IPS-18a (cell line): ENCODE results near the gene CADPS.

ENCODE experiments used
- H3K27ac ChIP-seq: one replicate; pipeline ENCODE4 v1.5.1; 2013; ENCODE audit warnings: low read length
- H3K27me3 ChIP-seq: one replicate; pipeline ENCODE4 v1.6.1; 2013; ENCODE audit warnings: mild to moderate bottlenecking, low read length; ENCODE audit not compliant: control insufficient read depth, insufficient read depth
- H3K36me3 ChIP-seq: one replicate; pipeline ENCODE4 v1.6.1; 2013; ENCODE audit warnings: low read depth, low read length; ENCODE audit not compliant: control insufficient read depth
- H3K4me1 ChIP-seq: one replicate; pipeline ENCODE4 v1.6.1; 2013; ENCODE audit warnings: low read depth, low read length; ENCODE audit not compliant: control insufficient read depth
- H3K4me3 ChIP-seq: one replicate; pipeline ENCODE4 v1.5.1; 2013; ENCODE audit warnings: low read length
- H3K9ac ChIP-seq: one replicate; pipeline ENCODE4 v1.6.1; 2013; ENCODE audit warnings: mild to moderate bottlenecking, low read length, moderate library complexity
- H3K9me3 ChIP-seq: one replicate; pipeline ENCODE4 v1.6.1; 2013; ENCODE audit warnings: low read depth, low read length; ENCODE audit not compliant: control insufficient read depth

The CADPS gene

DNA sequence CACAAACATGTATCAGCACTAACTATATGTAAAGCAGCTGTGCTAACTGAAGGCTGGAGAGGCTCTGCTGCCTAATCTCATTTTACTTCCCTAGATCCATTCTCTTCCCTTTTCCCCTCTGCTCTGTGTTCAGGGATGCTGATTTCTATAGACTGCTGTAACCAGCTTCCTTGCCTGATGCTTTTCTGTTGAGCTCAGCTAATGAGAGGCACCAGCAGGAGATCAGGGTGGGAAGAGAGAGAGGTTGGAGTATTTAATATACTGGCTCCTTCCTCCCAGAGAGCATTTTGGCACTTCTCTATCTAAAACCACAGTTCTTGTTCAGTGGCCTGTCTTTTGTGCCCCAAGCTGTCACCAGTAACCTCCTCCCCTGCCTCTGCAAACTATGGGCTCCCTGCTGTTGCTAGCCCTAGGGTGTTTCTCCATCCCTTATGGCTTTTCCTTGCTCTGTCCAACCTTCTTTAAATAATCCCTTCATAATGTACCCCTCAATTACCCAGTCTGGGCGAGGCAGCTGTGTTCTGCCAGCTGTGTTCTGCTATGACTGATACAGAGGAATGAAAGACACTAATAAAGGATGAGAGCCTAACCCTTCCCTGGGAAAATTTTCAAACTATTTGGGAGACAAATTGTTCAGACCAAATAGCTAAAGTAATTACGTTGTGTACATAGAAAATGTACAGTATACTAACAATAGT is 69.5 kb downstream of the CADPS start:
- peaks cover 7% of the 10 kb centered on the region for H3K4me1 ChIP-seq
- H3K4me3 ChIP-seq = no peak overlapping the region
- no peaks in the 10 kb centered on the region for H3K9me3 ChIP-seq
- no peak overlapping the region for H3K9ac ChIP-seq
- no peak overlapping the region for H3K27ac ChIP-seq
- H3K36me3 ChIP-seq = no peaks in the 10 kb centered on the region
- H3K27me3 ChIP-seq = no peaks in the 10 kb centered on the region

GRCh38 chr3:62805106-62805505 is 70.1 kb downstream of the CADPS start:
- Histone ChIP-seq H3K9me3 (no peaks in the 10 kb centered on the region), H3K9ac (no peak overlapping the region), H3K27ac (no peak overlapping the region), H3K4me1 (peaks cover 7% of the 10 kb centered on the region), H3K36me3 (no peaks in the 10 kb centered on the region), H3K4me3 (no peak overlapping the region), H3K27me3 (no peaks in the 10 kb centered on the region)

DNA sequence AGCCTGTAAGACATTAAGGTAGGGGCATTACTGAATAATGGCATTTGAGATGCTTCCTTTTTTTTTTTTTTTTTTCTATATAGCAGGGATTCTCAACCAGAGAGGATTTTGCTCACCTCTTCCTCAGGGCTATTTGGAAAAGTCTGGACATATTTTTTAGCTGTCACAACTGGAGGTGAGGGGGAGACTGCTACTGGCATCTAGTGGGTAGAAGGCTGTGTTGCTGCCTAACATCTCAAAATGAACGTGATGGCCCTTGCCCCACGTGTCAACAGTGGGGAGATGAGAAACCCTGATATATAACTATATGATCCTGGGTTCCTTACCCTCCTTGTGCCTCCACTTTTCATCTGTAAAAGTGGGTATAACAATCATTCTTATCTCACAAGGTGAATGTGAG is 71.9 kb downstream of the CADPS start:
- no peaks in the 10 kb centered on the region for H3K27me3 ChIP-seq
- H3K36me3 ChIP-seq = no peaks in the 10 kb centered on the region
- no peak overlapping the region for H3K27ac ChIP-seq
- no peak overlapping the region for H3K9ac ChIP-seq
- H3K4me1 ChIP-seq = peaks cover 7% of the 10 kb centered on the region
- H3K9me3 ChIP-seq = no peaks in the 10 kb centered on the region
- H3K4me3 ChIP-seq = no peak overlapping the region

- no peaks in the 10 kb centered on the region for H3K9me3 ChIP-seq
- peaks cover 8% of the 10 kb centered on the region for H3K4me1 ChIP-seq
- H3K36me3 ChIP-seq = no peaks in the 10 kb centered on the region
- no peaks in the 10 kb centered on the region for H3K27me3 ChIP-seq
- no peak overlapping the region for H3K27ac ChIP-seq
- H3K9ac ChIP-seq = no peak overlapping the region
- no peak overlapping the region for H3K4me3 ChIP-seq
Measured at GRCh38 chr3:62798000-62798399, 77.2 kb downstream of the CADPS start.

DNA sequence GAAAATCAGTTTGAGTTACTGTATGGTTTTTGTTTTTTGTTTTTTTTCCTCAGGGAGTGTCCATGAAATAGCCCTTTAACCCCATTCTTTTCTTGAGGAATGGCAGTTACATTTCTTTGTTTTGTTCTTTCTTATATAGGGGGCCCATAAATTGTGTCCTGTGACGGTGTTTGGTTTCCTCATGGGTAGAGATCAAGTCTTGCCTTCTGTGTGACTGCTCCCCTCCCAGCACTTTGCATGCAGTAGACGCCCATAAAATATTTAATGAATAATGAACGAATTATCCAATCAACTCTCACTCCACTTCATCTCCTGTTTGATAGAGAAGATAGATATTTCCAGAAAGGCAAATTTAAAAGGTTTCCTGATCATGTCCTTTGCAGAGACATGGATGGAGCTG is 78.1 kb downstream of the CADPS start:
- Histone ChIP-seq H3K27me3 (no peaks in the 10 kb centered on the region), H3K9ac (peak overlapping the region; percentile 25), H3K9me3 (no peaks in the 10 kb centered on the region), H3K36me3 (no peaks in the 10 kb centered on the region), H3K4me1 (peaks cover 8% of the 10 kb centered on the region), H3K27ac (no peak overlapping the region), H3K4me3 (no peak overlapping the region)

DNA sequence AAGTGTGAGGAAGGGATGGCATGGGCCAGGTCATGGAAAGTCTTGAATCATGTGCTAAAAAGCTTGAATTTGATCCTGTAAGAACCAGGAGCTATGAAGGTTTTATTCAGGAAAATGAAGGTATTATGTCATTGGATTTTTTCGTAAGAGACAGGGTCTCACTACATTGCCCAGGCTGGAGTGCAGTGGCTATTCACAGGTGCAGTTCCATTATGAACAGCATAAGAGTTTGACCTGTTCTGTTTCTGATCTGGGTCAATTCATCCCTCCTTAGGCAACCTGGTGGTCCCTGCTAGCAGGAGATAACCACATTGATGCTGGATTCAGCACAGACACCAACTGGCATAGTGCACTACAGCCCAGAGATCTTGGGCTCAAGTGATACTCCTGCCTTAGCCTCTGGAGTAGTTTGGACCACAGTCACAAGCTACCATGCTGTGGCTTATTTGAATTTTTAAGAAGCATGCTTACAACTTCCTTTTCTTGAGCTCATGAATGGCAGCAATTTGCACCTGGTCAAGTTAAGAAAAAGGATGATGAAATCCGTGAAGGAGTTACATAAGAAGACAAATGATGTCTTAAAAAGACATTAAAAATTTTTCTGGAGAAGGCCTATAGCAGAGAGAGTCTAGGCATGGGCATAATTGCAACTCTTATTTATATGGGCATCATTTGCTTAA is 79.1 kb downstream of the CADPS start:
- Histone ChIP-seq H3K36me3 (no peaks in the 10 kb centered on the region), H3K9ac (peak overlapping the region; percentile 25), H3K27ac (peak overlapping the region; percentile 11), H3K9me3 (no peaks in the 10 kb centered on the region), H3K27me3 (no peaks in the 10 kb centered on the region), H3K4me3 (no peak overlapping the region), H3K4me1 (peaks cover 8% of the 10 kb centered on the region)

- Histone ChIP-seq H3K9ac (no peak overlapping the region), H3K4me1 (peaks cover 8% of the 10 kb centered on the region), H3K27me3 (no peaks in the 10 kb centered on the region), H3K36me3 (no peaks in the 10 kb centered on the region), H3K9me3 (no peaks in the 10 kb centered on the region), H3K27ac (no peak overlapping the region), H3K4me3 (no peak overlapping the region)
Measured at GRCh38 chr3:62793946-62794345, 81.3 kb downstream of the CADPS start.

GRCh38 chr3:62785384-62785783 is 89.8 kb downstream of the CADPS start:
- H3K4me1 ChIP-seq = peaks cover 6% of the 10 kb centered on the region
- H3K9me3 ChIP-seq = no peaks in the 10 kb centered on the region
- no peak overlapping the region for H3K9ac ChIP-seq
- no peaks in the 10 kb centered on the region for H3K36me3 ChIP-seq
- no peak overlapping the region for H3K27ac ChIP-seq
- no peak overlapping the region for H3K4me3 ChIP-seq
- no peaks in the 10 kb centered on the region for H3K27me3 ChIP-seq

DNA sequence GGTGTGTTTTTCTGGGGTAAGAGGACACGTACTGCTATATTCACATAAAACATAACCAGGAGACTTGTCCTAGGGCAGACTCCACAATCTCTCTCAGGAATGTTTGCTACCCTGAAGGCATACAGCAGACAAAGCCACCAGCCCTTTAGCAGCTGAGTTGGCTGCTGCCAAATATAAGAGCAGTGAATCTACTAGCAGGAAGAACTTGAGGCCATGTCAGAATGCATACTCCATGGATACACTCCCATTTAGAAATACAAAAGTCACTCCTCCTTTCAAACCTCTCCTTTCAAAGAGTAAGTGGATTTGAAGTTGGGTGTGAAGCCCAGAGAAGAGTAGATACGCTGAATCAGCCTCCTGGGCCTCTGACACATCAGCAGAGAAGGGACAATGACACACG is 94.1 kb downstream of the CADPS start:
- Histone ChIP-seq H3K4me1 (peaks cover 6% of the 10 kb centered on the region), H3K4me3 (no peak overlapping the region), H3K9me3 (no peaks in the 10 kb centered on the region), H3K36me3 (no peaks in the 10 kb centered on the region), H3K9ac (no peak overlapping the region), H3K27me3 (no peaks in the 10 kb centered on the region), H3K27ac (no peak overlapping the region)

DNA sequence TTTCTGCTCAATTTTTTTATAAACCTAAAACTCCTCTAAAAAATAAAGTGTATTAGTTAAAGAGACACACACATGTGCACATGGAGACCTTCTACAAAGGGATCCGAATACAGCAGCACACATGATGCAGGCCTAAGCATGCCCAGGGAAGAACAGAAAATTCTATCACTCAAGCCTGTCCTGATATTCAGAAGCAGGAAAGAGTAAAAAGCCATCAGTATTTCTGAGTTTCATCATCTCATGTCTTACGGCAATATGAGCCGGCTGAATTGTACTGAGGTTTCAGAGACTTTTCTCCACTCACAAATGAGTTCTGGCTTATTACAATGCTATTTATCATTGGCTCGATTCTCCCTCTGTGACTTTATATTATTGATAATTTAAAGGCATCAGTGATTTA is 97.5 kb downstream of the CADPS start:
- Histone ChIP-seq H3K36me3 (no peaks in the 10 kb centered on the region), H3K9me3 (no peaks in the 10 kb centered on the region), H3K27me3 (no peaks in the 10 kb centered on the region), H3K4me1 (no peaks in the 10 kb centered on the region), H3K9ac (no peak overlapping the region), H3K27ac (no peak overlapping the region), H3K4me3 (no peak overlapping the region)

DNA sequence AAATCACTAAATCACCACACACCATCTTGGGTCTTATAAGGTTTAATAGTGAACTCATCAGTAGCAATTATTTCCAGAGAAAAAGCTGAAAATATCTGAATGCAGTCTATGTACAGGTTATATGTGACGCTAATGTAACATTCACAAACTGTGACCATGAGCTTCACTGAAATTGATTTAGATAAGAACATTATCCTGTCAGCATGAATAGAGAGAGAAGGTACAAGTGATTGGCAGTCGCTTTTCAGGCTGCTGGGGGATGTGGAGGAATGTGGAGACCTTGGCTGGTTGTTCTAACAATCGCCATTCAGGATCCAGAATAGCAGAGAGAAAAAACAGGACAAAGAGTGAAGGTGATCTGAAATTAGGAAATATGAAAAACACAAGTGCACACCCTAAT is 98.1 kb downstream of the CADPS start:
- Histone ChIP-seq H3K36me3 (no peaks in the 10 kb centered on the region), H3K4me1 (no peaks in the 10 kb centered on the region), H3K27me3 (no peaks in the 10 kb centered on the region), H3K4me3 (no peak overlapping the region), H3K27ac (no peak overlapping the region), H3K9ac (no peak overlapping the region), H3K9me3 (no peaks in the 10 kb centered on the region)

- Histone ChIP-seq H3K4me1 (no peaks in the 10 kb centered on the region), H3K9me3 (no peaks in the 10 kb centered on the region), H3K36me3 (no peaks in the 10 kb centered on the region), H3K27me3 (no peaks in the 10 kb centered on the region), H3K4me3 (no peak overlapping the region), H3K27ac (no peak overlapping the region), H3K9ac (no peak overlapping the region)
Measured at GRCh38 chr3:62774221-62774620, 101.0 kb downstream of the CADPS start.
